SU-DHL-6 (cell line): ENCODE measurements around the gene DRC1.

Experiments
- EZH2phosphoT487 ChIP-seq: fragments of 200-600 bp; sonication (generic), shearing (Covaris generic); conservative IDR thresholded peaks from 2 replicates; pipeline ENCODE4 v1.6.1; 2018; ENCODE audit warnings: mild to moderate bottlenecking, antibody characterized with exemption, low read length, moderate library complexity, mixed read lengths
- TF ChIP-seq, protein P1 (sequence below): fragments of 200-600 bp; sonication (generic); IDR thresholded peaks from one replicate; pipeline ENCODE4 v1.5.1; 2017; ENCODE audit warnings: antibody characterized with exemption, mild to moderate bottlenecking, low read length, moderate library complexity; ENCODE audit not compliant: insufficient read depth, poor library complexity, severe bottlenecking

DNA sequence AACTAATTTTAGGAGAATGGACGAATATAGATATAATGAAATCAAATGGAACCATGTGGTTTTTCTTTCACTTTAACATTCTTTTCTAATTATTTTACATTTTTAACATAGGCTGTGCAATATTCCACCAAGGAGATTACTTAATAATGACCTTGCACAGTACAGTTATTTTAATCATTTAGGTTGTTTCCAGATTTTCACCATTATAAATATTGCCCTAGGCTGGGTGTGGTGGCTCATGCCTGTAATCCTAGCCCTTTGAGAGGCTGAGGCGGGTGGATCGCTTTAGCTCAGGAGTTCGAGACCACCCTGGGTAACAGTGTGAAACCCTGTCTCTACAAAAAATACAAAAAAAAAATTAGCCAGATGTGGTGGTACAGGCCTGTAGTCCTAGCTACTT, 14.5 kb upstream of the DRC1 start:
- no peak for TF ChIP-seq EZH2phosphoT487
- TF ChIP-seq, protein P1, sequence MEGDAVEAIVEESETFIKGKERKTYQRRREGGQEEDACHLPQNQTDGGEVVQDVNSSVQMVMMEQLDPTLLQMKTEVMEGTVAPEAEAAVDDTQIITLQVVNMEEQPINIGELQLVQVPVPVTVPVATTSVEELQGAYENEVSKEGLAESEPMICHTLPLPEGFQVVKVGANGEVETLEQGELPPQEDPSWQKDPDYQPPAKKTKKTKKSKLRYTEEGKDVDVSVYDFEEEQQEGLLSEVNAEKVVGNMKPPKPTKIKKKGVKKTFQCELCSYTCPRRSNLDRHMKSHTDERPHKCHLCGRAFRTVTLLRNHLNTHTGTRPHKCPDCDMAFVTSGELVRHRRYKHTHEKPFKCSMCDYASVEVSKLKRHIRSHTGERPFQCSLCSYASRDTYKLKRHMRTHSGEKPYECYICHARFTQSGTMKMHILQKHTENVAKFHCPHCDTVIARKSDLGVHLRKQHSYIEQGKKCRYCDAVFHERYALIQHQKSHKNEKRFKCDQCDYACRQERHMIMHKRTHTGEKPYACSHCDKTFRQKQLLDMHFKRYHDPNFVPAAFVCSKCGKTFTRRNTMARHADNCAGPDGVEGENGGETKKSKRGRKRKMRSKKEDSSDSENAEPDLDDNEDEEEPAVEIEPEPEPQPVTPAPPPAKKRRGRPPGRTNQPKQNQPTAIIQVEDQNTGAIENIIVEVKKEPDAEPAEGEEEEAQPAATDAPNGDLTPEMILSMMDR, result no peak
